Skeletal muscle tissue (tissue), 4 donors: ENCODE data around the gene TUBG2. TPM values are rescaled to one million over a fixed set of nuclear protein-coding genes. Genes with fewer than 3 reads are reported as not detected.

ENCODE experiments used
- H3K27ac ChIP-seq: one replicate; pipeline ENCODE4 v1.7.0; 2013; ENCODE audit warnings: mild to moderate bottlenecking, low read depth, low read length, inconsistent platforms
- H3K27me3 ChIP-seq, 3 donors: one replicate each; pipeline ENCODE4 v1.7.0; 2013; ENCODE audit warnings: low read length in 3 of 3; ENCODE audit not compliant: control insufficient read depth in 3 of 3, insufficient read depth in 3 of 3
- H3K36me3 ChIP-seq, 3 donors: one replicate each; pipeline ENCODE4 v1.7.0; 2013; ENCODE audit warnings: low read length in 3 of 3; ENCODE audit not compliant: control insufficient read depth in 3 of 3, insufficient read depth in 3 of 3
- H3K4me1 ChIP-seq, 3 donors: one replicate each; pipeline ENCODE4 v1.7.0; 2013; ENCODE audit warnings: low read length in 3 of 3, mild to moderate bottlenecking in 3 of 3; ENCODE audit not compliant: control insufficient read depth in 3 of 3, insufficient read depth in 3 of 3
- H3K4me3 ChIP-seq, 3 donors: one replicate each; pipeline ENCODE4 v1.7.0; 2013; ENCODE audit warnings: low read length in 3 of 3
- H3K9ac ChIP-seq, 3 donors: one replicate each; pipeline ENCODE4 v1.7.0; 2013; ENCODE audit warnings: low read length in 3 of 3, mild to moderate bottlenecking in 3 of 3, moderate library complexity in 2 of 3, low read depth in 1 of 3
- H3K9me3 ChIP-seq, 3 donors: one replicate each; pipeline ENCODE4 v1.7.0; 2013; ENCODE audit warnings: low read length in 3 of 3; ENCODE audit not compliant: control insufficient read depth in 3 of 3
- total RNA-seq: library from RNA; depleted of rRNA; stranded (reverse); fragments of >200 nt; gene quantifications from one replicate; pipeline ENCODE4 v1.2.3, GENCODE V29; 2014
- donor health status: Osteomylitis.

TUBG2 gene
- total RNA-seq, 1 donor from 2014 or later = 1.6 TPM

DNA sequence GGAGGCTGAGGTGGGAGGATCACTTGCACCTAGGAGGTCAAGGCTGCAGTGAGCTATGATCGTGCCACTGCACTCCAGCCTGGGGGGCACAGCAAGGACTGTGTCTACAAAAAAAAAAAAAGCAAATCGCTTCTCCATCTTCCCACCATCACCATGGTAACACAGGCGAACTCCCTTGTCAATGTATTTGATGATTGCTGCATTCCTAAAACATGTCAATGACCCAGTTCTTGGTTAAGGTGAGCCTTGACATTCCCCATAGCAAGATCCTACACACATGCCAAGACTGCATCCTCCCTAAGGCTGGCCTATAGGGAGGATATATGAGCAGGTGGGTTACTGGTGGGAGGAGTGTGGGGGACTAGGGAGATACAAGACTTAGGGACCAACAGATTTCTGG, 35.4 kb downstream of the TUBG2 start:
- Histone ChIP-seq H3K9me3 (no peaks in the 10 kb centered on the region), H3K4me3 (no peak overlapping the region), H3K4me1 (peaks cover 2 to 5% (median 3%) of the 10 kb centered on the region in 3 donors), H3K9ac (no peak overlapping the region), H3K27me3 (no peaks in the 10 kb centered on the region), H3K27ac (no peak overlapping the region), H3K36me3 (peaks cover 30 to 48% (median 34%) of the 10 kb centered on the region in 3 donors)

DNA sequence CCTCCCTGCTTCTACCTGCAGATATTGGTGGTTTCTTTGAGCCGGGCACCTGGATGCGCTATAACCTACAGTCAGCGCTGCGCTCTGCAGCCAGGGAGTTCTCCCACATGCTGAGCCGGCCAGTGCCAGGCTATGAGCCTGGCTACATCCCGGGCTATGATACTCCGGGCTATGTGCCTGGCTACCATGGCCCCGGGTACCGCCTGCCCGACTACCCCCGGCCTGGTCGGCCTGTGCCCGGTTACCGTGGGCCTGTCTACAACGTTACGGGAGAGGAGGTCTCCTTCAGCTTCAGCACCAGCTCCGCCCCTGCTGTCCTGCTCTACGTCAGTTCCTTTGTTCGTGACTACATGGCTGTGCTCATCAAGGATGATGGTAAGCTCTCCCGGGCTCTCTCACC, 36.4 kb downstream of the TUBG2 start:
- H3K27me3 ChIP-seq = no peaks in the 10 kb centered on the region
- H3K36me3 ChIP-seq = peaks cover 36 to 54% (median 37%) of the 10 kb centered on the region in 3 donors
- no peaks in the 10 kb centered on the region for H3K9me3 ChIP-seq
- H3K27ac ChIP-seq = no peak overlapping the region
- H3K9ac ChIP-seq = no peak overlapping the region
- no peak overlapping the region for H3K4me3 ChIP-seq
- H3K4me1 ChIP-seq = peaks cover 2 to 5% (median 3%) of the 10 kb centered on the region in 3 donors

DNA sequence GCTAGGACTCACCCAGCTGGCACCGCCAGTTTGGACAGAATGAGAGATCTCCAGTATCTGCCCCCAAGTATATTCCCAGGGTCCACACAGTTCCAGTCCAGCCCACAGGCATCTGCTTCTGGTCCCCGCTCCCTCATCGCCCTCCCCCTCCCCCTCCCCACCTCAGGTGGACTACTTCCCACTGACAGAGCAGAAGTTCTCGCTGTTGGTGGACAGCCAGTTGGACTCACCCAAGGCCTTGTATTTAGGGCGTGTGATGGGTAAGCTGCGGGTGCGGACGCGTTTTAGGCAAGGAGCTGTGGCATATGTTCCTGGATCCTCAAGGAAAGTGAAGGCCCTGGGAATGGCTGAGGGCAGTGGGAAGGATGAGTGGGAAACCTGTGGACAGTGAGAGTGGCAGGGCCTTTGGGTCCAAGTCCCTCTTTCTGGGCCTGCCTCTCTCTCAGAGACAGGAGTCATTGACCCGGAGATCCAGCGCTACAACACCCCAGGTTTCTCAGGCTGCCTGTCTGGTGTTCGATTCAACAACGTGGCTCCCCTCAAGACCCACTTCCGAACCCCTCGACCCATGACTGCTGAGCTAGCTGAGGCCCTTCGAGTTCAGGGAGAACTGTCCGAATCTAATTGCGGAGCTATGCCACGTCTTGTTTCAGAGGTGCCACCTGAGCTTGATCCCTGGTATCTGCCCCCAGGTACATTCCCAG, 38.2 kb downstream of the TUBG2 start:
- Histone ChIP-seq H3K4me3 (no peak overlapping the region), H3K36me3 (peaks cover 46 to 61% (median 52%) of the 10 kb centered on the region in 3 donors), H3K9me3 (no peaks in the 10 kb centered on the region), H3K27ac (no peak overlapping the region), H3K4me1 (peaks cover 0 to 5% (median 3%) of the 10 kb centered on the region in 3 donors), H3K9ac (no peak overlapping the region), H3K27me3 (no peaks in the 10 kb centered on the region)

DNA sequence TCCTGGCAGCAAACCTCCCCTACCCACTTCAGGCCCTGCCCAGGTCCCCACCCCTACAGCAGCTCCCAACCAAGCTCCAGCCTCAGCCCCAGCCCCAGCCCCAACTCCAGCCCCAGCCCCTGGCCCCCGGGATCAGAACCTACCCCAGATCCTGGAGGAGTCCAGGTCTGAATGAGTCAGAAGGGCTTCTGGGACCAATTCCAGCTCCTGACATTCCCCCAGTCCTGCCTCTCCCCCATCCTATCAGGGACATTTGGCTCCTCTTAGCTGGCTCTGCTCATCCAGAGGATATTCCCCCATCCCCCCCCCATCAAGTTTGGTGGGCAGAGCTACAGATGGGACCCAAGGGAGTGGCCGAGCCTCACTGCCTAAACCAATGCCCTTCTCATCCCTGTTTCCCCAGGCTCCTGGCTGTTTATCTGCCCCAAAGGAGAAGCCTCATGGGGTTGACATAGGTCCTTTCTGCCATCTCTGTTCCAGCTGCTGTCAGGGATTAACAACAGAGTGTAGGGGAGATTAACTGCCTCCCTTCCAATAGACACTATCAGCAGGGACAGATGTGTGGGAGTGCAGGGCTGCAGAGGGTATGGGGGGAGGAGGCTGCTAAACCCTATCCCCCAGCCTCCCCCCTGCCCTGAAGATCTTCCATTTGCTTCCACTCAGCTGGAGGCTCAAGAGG, 39.8 kb downstream of the TUBG2 start:
- Histone ChIP-seq H3K4me1 (peaks cover 0 to 5% (median 3%) of the 10 kb centered on the region in 3 donors), H3K36me3 (peaks cover 49 to 65% (median 63%) of the 10 kb centered on the region in 3 donors), H3K9ac (no peak overlapping the region), H3K4me3 (no peak overlapping the region), H3K27ac (no peak overlapping the region), H3K27me3 (no peaks in the 10 kb centered on the region), H3K9me3 (no peaks in the 10 kb centered on the region)

DNA sequence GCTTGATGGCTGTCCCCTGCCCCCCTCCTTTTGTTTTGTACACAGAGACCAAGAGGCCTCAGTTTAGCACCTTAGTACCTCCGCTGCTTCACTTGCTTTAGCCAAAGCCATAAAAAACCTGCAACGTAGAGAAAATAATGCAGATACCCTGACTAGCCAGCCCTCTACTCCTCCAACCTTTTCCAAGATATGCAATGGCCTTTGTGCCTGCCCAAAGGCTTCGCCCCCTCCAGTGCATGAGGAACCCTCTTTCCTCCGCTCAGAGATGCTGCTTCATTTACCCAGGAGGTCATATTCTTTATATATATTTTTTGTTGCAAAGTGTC, 40.3 kb downstream of the TUBG2 start:
- no peaks in the 10 kb centered on the region for H3K27me3 ChIP-seq
- H3K4me1 ChIP-seq = peaks cover 0 to 5% (median 3%) of the 10 kb centered on the region in 3 donors
- H3K9ac ChIP-seq = no peak overlapping the region
- no peak overlapping the region for H3K27ac ChIP-seq
- no peaks in the 10 kb centered on the region for H3K9me3 ChIP-seq
- no peak overlapping the region for H3K4me3 ChIP-seq
- peaks cover 54 to 68% (median 68%) of the 10 kb centered on the region in 3 donors for H3K36me3 ChIP-seq

DNA sequence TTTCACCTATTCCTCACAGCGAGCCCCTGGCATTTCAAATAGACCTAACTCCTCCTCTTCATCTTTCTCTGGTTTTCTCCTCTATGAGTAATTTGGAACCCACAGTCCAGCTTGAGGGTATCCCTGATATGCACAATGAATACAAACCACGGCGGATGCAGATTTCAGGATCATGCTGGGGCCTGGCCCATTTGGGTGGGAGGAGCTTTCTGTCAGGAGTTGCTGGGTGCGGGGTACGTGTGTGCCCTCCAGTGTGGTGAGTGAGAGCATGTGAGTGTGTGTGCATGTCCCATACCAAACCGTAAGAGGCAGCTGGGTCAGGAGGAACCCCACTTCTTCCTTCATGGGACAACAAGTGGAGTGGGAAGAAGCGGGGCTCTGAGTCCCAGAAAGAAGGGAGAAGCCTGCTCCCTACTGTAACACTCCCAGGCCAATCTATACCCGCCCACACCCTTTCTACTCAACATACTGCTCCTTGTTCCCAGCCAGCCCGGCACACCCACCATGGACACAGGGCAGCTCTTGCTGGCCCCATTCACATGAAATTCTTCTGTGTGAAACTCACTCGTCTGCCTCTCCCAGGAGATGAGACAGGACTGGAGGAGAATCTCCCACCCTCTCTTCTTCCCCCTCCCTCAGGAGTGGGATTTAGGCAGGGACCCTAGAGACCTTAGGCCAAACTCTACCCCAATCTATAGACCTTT, 41.7 kb downstream of the TUBG2 start:
- Histone ChIP-seq H3K27me3 (no peaks in the 10 kb centered on the region), H3K9me3 (no peaks in the 10 kb centered on the region), H3K36me3 (peaks cover 64 to 71% (median 69%) of the 10 kb centered on the region in 3 donors), H3K4me1 (peaks cover 0 to 5% (median 3%) of the 10 kb centered on the region in 3 donors), H3K9ac (no peak overlapping the region), H3K27ac (no peak overlapping the region), H3K4me3 (no peak overlapping the region)

DNA sequence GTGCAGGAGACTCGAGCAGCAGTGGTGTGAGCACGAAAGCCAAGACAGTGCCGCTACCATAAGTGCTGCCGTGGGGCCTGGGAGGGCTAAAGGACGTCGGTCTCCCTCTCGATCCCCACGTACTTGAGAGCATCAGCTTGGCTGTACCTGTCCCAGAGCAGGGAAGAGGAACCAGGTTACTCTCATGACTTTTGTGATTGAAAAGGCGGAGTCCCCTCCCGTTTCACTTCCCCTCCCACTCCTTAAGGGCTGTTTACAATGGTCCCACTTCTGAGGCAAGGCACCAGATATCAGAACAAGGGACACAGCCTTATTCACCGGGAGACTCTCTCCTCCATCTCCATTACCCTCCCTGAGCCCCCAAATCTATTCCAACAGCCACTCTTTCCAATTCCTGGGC, 43.4 kb downstream of the TUBG2 start:
- H3K9me3 ChIP-seq = no peaks in the 10 kb centered on the region
- H3K36me3 ChIP-seq = peaks cover 71 to 79% (median 75%) of the 10 kb centered on the region in 3 donors
- H3K27me3 ChIP-seq = no peaks in the 10 kb centered on the region
- peaks cover 0 to 5% (median 3%) of the 10 kb centered on the region in 3 donors for H3K4me1 ChIP-seq
- no peak overlapping the region for H3K9ac ChIP-seq
- H3K27ac ChIP-seq = no peak overlapping the region
- H3K4me3 ChIP-seq = no peak overlapping the region

DNA sequence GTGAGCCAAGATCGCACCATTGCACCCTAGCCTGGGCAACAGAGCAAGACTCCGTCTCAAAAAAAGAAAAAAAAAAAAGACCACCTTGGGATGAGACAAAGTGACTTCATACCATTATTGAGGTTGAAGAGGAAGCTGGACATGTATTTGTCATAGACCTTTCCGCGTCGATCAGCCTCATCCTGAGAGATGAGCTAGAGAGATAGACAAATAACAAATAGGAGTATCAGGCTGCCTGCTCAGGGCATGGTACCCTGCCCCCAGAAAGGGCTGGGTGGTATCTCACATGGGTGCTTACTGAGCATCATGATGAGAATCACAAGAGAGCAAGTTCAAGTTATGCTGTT, 45.4 kb downstream of the TUBG2 start:
- Histone ChIP-seq H3K27me3 (no peaks in the 10 kb centered on the region), H3K4me1 (no peaks in the 10 kb centered on the region), H3K4me3 (no peak overlapping the region), H3K9me3 (no peaks in the 10 kb centered on the region), H3K9ac (no peak overlapping the region), H3K36me3 (peaks cover 79 to 91% (median 84%) of the 10 kb centered on the region in 3 donors), H3K27ac (no peak overlapping the region)

DNA sequence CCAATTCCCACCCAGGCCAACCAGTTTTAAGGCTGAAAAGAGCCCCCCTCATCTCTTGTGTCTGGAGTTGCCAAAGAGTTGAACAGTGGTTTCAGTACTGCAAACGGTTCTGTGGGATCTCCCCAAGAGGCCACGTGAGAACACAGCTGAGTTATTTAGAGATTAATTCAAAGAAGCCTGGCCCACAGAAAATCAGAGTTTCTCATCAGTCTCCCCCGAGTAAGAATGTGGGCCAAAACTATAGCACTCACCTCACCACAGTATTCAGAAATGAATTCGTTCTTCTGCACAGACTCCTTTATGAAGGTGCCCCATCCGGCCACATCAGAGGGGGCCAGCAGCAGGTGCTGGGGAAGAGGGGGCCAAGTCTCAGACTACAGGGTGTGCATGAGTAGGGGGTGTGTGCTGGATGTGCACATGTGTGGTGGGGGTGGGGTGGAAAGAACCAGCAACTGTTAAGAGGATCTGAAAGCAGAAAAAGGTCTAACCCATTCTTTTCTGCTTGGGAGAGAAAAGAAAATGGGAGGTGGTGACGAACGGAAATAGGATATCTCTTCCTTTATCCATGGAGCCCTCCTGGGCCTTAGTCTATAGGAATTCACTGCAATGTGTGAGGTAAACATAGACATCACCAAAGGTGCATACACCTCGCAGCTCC, 45.9 kb downstream of the TUBG2 start:
- Histone ChIP-seq H3K36me3 (peaks cover 82 to 93% (median 88%) of the 10 kb centered on the region in 3 donors), H3K27me3 (no peaks in the 10 kb centered on the region), H3K4me3 (no peak overlapping the region), H3K9ac (no peak overlapping the region), H3K4me1 (no peaks in the 10 kb centered on the region), H3K9me3 (no peaks in the 10 kb centered on the region), H3K27ac (no peak overlapping the region)
